Measurements from ENCODE around the gene IRF2BP2. TPM values are rescaled to one million over a fixed set of nuclear protein-coding genes. Genes with fewer than 3 reads are reported as not detected.

IRF2BP2 gene
- total and polyA plus RNA-seq, 10 of the 15 experiments (the other 5 are each of a cell fraction or from before 2014, with no cell fraction given), result 7.5 to 114 (median 52.3) TPM

DNA sequence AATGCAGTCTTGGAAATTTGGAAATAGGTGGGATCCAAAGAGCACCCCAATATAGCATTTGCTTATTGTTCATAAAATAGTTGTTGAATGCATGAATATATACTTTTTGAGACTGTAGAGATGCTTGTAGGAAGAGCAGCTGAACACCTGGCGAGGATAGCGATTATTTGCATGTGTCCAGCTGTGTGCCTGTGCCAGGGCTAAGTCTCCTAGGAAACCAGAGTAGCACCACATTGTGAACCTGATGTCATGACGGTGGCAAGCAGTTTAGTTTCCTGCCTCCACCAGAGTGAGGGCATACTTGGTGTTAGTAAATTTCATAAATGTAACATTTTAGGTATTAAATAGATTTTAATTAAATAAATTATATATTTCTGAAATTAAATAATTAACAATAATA, 37.3 kb upstream of the IRF2BP2 start:
- SMC1A ChIA-PET (ENCODE audit: uncharacterized antibody, unreplicated experiment), result interaction anchor here (0.9 to 1.1 kb wide), 4 partner anchors 10 to 317 kb away, joined by 3 to 4 read pairs (median 3); no protein-coding TSS in a partner anchor
- TF ChIP-seq EZH2 (IDR thresholded peaks at IDR 0.05; ENCODE audit: borderline replicate concordance, control insufficient read depth, low read depth, low read length) (no peak), POLR2AphosphoS2 (IDR thresholded peaks at IDR 0.05; ENCODE audit: low read depth, low read length) (no peak), LARP7 (IDR thresholded peaks at IDR 0.05) (no peak), SIN3A (IDR thresholded peaks at IDR 0.05; ENCODE audit: low read depth, low read length) (no peak), NR2F1 (conservative IDR thresholded peaks at IDR 0.05) (no peak), WRNIP1 (IDR thresholded peaks at IDR 0.05; ENCODE audit: borderline replicate concordance, low read depth, low read length) (no peak), ATF7 (IDR thresholded peaks at IDR 0.05; ENCODE audit: low read depth) (no peak)
- TF ChIP-seq, protein P1, sequence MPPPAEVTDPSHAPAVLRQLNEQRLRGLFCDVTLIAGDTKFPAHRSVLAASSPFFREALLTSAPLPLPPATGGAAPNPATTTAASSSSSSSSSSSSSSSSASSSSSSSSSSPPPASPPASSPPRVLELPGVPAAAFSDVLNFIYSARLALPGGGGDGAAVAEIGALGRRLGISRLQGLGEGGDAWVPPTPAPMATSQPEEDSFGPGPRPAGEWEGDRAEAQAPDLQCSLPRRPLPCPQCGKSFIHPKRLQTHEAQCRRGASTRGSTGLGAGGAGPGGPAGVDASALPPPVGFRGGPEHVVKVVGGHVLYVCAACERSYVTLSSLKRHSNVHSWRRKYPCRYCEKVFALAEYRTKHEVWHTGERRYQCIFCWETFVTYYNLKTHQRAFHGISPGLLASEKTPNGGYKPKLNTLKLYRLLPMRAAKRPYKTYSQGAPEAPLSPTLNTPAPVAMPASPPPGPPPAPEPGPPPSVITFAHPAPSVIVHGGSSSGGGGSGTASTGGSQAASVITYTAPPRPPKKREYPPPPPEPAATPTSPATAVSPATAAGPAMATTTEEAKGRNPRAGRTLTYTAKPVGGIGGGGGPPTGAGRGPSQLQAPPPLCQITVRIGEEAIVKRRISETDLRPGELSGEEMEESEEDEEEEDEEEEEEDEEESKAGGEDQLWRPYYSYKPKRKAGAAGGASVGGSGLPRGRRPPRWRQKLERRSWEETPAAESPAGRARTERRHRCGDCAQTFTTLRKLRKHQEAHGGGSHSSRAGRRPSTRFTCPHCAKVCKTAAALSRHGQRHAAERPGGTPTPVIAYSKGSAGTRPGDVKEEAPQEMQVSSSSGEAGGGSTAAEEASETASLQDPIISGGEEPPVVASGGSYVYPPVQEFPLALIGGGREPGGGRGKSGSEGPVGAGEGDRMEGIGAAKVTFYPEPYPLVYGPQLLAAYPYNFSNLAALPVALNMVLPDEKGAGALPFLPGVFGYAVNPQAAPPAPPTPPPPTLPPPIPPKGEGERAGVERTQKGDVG (CRISPR knock-in tag; IDR thresholded peaks at IDR 0.05), result no peak
- TF ChIP-seq, protein P2, sequence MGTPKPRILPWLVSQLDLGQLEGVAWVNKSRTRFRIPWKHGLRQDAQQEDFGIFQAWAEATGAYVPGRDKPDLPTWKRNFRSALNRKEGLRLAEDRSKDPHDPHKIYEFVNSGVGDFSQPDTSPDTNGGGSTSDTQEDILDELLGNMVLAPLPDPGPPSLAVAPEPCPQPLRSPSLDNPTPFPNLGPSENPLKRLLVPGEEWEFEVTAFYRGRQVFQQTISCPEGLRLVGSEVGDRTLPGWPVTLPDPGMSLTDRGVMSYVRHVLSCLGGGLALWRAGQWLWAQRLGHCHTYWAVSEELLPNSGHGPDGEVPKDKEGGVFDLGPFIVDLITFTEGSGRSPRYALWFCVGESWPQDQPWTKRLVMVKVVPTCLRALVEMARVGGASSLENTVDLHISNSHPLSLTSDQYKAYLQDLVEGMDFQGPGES (IDR thresholded peaks at IDR 0.05), result no peak
- POLR2A ChIA-PET, result interaction anchor here (0.6 to 1.3 kb wide), 3 partner anchors 10 to 407 kb away, joined by 3 to 4 read pairs (median 3); no protein-coding TSS in a partner anchor
- Histone ChIP-seq H3K79me2 (ENCODE audit: control insufficient read depth, insufficient read depth, low read length) (no peaks in the 10 kb centered on the region), H3K9ac (ENCODE audit: control insufficient read depth, insufficient read depth, low read length) (no peak overlapping the region), H3K36me3 (ENCODE audit: control insufficient read depth in 2 of 2, insufficient read depth in 2 of 2, low read length in 1 of 2) (no peaks in the 10 kb centered on the region), H3K9me3 (replicated peaks; ENCODE audit: control insufficient read depth, insufficient read depth, low read length) (peaks cover 2% of the 10 kb centered on the region; the same call in 2 of the 3 replicates), H4K20me1 (ENCODE audit: control insufficient read depth, insufficient read depth) (no peaks in the 10 kb centered on the region), H3K27ac (ENCODE audit: control insufficient read depth, insufficient read depth) (no peak overlapping the region), H3K4me2 (ENCODE audit: control insufficient read depth, insufficient read depth) (no peak overlapping the region), H3K4me3 (no peak overlapping the region), H3K27me3 (replicated peaks in 1 of 2; ENCODE audit: control insufficient read depth in 2 of 2, insufficient read depth in 2 of 2, low read length in 1 of 2) (no peaks in the 10 kb centered on the region), H2AFZ (ENCODE audit: control insufficient read depth, low read depth, low read length) (no peak overlapping the region), H3K4me1 (ENCODE audit: control insufficient read depth, insufficient read depth, low read length) (no peaks in the 10 kb centered on the region)
- RAD21 ChIA-PET (ENCODE audit: unreplicated experiment), result interaction anchor here (0.6 to 1.3 kb wide), 2 partner anchors 84 to 147 kb away, joined by 3 read pairs; no protein-coding TSS in a partner anchor
- in situ Hi-C loops (cut with MboI) (no loop called here), intact Hi-C loops (cut with micrococcal nuclease; ENCODE audit: unreplicated experiment) (no loop called here)
- CTCF ChIA-PET, result interaction anchor here (1.0 kb wide), 1 partner anchor 10 kb away, joined by 3 read pairs; no protein-coding TSS in a partner anchor
- no peak for FAIRE-seq
- no TSS peak for BruUV-seq (replicated peaks)
- DNase-seq (ENCODE audit: low read depth, low spot score), result no peak
- 93% methylated on average over 3 of the region's 3 CpGs for WGBS (ENCODE audit: insufficient coverage, insufficient replicate concordance, low lambda C conversion rate, missing lambda C conversion rate)
- ATAC-seq, result no peak
